Fibroblast of skin of left biceps (primary cell): Measurements from ENCODE around the gene RBMS3.

Source experiments
- DNase-seq, 2 experiments: peaks; one replicate each; pipeline ENCODE4 v3.0.0-alpha.2; 2013; ENCODE audit warnings: low read depth in 2 of 2

Gene RBMS3

DNA sequence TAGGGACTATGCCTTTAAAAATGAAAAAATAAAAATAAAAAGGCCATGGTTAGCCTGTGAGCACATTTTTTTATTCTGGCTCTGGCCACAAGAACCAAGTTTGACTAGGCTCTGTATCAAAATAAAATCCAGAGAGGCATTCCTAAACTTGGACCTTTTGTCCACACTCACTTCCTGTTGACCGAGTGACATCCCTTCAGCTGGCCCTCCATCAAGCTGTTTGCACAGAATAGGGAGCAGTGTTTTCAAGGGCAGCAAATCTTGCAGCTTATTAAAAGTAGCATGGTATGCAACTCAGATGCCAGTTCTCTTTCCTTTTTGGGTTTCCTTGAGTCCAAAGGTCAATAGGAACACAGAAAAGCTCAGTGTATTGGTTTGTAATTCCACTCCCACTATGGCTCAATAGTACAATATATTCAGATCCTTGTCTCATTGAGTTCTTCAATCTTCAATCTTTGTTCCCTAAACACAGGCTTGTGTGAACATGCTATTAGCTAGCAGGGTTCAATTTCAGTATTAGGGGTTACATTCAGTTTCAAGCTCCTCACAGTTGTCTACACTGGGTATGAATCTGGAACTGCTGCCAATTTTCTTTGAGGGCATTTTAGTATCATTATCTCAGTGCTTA lies 244.5 kb downstream of the RBMS3 start:
- DNase-seq, result no peak

DNA sequence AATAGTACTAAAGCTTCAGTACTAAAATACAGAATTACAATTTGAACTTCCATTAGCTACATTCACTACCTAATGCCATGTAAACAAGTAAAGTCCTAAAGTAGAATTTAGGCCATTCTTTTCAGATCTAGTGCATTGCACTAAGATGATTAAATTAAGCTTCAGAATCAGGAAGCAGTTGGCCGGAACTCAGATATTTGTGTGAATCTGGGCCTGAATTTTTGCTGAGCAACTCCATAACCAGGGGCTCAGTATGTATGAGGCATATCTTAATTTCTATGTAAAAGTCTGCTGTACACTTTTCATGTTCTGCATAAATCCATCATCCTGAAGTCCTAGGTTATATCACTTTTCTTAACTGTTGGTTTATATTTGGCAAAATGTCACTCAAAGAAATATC lies 246.4 kb downstream of the RBMS3 start:
- DNase-seq, result no peak

DNA sequence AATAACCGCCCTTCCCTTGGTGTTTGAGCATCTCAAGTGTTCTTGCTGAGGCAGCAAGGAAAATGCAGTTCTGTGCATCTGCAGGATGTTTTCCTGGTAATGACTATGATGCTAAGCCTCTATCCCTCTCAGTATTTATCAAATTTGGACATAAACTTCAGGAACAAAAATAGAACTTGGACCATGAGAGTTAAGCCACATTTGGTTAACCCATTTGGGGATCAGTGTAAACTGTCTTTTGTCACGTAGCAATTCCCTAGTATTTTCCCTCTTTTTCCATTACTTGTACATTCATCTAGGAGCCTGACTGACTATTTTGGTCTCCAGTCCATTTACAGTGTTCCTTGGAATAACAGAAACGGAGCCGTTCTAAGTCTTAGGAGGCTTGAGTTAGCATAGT lies 250.8 kb downstream of the RBMS3 start:
- DNase-seq, result no peak

DNA sequence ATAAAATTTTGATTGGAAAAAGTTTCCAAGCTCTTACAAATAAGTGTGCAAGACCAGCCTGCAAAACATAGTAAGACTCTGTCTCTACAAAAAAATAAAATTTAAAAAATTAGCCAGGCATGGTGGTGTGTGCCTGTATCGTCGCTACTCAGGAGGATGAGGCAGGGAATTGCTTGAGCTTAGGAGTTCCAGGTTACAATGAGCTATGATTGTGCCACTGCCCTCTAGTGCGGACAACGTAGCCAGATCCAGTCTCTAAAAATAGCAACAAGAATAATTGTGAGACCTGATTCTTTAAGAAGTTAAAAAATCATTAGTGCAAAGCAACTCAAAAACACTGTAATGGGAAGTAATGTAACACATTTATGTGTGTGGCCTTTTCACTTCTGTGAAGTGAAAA lies 251.6 kb downstream of the RBMS3 start:
- no peak for DNase-seq

DNA sequence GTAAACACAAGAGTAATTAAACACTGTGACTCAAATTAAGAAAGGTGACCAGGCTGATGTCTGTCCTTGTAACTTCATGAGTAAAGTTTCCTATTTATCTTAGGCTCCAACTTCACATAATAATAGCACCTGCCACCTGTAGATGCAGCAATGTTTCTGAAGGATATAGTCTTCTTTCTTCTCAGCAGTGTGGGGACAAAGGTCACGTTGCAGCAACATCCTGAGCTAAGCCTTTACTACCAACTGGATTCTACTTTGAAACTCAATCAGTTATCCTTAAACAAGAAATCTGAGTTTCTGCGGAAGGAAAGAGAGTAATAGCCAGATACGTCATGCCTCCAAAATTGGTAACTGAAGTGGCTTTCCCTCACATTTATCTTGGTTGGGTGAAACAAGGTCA lies 253.1 kb downstream of the RBMS3 start:
- no peak for DNase-seq

DNA sequence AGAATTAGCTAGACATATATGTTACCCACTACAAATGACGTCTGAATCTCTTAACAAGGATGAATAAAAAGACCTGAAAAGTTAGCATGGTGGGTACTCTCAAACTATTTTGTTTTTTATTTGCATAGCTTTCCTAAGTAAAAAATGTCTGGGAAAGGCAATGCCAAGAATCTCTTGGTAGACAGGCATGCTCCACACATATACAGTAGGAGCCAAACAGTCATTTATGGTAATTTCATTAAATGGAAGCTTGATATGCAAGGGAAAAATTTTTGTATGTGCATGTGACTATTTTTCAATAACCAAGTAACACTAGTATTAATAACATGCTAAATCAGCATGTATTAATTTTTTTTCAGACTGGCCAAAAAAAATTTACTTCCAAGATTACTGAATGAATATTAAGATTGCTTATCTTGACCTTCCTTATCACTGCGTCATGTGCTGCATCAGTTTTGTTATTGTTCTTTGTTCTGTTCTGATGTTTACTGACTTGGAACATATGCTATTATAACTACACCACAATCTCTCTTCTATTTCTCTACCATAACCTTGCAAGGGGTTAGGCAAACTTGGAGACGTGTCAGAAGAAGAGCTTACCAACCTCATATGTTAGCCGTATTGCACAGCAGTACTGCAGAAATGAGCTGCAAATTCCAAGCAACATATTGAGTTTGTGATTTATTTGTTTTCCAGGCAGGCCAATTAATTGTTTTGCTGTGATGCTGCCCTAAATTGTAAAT lies 255.3 kb downstream of the RBMS3 start:
- DNase-seq, result no peak

DNA sequence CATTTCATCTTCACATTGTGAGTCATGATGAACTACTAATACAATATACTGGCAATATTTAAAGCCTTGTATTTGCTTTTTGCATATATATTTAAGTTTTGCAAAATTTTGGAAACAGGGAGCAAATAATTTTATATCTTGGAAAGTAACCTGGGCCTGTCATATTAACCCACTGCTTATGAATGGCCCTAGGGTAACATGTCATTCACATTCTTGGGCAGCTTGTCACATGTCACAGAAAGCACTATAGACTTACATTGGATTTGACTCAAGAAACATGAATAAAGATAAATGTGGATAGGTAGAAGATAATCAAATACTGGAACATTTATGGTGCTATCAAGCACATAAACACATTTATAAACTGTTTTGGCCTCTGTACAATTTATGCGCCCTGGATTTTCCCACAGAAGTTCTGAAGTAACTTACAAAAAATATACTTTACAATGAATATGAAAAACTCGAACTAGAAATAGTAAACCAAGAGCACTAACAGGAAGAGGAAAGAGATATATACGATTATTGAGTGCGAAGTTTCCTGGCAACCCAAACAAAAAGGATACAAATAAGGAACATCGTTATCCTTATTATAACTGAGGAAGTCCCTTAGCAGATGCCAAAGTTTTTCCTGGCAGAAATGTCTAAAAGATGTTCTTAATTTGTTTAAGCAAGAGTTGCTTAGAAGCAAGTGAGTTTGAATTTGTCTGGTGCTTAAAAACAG lies 257.2 kb downstream of the RBMS3 start:
- DNase-seq, result no peak

DNA sequence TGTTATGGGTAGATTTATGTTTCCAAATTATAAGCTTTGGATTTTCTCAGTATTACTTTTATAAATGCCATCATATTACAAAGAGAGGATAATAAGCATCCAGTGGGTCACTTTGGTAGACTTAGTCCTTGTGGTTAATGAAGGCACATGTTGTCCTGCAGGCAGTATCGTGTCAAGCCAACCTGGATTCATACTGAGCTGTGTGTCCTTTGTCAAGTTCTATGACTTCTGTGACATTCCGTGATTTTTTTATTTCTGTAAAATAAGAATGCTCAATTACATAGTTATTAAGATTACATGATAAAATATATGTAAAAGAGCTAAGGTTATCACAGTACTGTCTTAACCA lies 257.7 kb downstream of the RBMS3 start:
- DNase-seq, result no peak

DNA sequence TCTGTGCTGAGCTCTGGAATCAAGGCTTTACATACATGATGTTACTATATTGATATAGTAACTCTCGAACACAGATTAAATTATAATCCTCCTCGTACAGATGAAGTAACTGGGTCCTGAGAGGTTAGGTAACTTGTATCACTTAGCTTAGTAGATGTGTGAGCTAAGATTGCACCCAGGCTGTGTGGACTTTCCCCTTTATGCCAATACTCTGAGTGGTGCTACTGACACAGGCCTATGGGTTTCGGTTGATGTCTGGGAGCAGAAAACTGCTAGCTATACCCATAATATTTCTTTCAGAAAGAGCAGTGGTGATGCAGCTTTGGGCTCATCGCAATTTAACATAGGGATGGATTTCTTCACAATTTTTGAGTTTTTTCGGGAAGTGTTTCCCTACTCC lies 259.7 kb downstream of the RBMS3 start:
- no peak for DNase-seq

DNA sequence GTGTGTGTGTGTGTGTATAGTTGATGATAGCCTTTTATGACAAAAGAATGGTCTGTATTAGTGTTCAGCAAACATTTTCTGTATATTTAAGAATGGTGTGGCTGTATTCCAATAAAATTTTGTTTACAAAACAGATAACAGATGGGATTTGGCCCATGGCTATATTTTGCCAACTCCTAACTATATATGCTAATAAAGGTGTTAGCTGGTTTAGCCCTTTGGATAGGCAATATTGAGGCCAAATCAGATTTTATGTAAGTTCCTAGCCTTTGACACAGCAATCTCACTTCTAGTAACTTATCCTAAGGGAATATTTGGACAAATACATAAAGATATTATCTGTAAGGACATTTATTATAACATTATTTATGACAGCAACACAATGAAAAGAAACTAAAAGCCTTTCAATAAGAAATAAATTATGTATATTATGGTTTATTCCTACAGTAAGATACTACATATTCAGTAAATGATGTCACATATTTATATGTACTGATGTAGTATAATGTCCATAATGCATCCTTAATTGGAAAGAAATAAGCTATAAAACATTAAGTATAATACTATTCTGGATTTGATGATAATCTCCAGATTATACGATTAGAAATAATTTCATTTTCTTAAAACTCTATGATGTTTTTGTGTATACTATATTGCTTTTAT lies 264.0 kb downstream of the RBMS3 start:
- DNase-seq, result no peak

DNA sequence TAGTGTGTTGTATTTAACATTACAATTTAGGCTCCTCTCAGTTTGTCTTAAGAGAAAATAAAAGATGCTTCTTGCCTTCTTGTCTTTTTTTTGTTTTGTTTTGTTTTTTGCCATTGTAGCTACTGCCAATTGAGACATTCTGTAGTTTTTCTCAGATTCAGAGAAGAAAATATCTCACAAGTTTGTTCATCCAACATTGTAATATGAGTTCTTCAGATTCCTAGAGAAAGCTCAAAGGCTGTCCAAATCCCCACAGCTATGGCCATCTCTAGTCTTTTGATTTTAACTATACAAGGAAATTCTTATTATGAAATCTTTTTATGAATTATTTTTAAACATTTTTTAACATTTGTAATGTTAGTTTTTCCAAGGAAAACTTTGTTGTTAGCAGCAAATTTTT lies 264.7 kb downstream of the RBMS3 start:
- DNase-seq, result no peak

DNA sequence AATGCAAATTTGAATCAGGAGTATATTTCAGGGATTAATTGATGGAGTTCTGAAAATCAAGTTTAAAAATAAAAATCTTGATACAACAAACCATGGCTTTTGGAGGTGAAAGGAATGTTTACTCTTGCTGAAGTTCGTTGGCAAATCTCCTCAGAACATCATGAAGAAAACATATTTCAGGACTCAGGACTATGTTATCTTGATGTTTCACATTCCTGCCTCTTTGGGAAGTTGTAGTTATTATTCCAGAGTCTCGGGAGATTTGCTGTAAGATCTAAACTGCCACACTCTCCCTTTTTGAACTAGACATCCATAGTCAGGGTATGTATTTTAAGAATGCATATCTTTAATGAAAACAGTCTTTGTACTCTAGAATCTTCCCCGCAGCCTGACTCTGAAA lies 271.2 kb downstream of the RBMS3 start:
- peak in 1 of 2 experiments; percentile 17 for DNase-seq

DNA sequence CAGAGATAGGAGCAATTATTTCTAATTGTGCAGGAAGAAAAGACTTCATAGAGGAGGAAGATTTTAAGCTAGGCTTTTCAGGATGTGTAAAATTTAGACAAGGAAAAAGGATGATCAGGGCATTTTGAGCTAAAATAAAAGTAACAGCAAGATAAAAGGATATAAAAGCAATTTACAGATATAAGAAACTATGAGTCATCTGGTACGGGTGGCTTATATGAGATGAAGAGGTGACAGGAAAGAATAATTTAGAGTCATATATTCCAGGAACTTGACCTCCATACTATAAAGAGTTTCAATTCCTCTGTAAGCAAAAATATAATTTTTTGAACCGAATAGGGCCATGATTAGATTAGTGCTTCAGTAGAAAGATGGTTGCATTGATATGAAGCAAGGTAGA lies 273.7 kb downstream of the RBMS3 start:
- no peak for DNase-seq

DNA sequence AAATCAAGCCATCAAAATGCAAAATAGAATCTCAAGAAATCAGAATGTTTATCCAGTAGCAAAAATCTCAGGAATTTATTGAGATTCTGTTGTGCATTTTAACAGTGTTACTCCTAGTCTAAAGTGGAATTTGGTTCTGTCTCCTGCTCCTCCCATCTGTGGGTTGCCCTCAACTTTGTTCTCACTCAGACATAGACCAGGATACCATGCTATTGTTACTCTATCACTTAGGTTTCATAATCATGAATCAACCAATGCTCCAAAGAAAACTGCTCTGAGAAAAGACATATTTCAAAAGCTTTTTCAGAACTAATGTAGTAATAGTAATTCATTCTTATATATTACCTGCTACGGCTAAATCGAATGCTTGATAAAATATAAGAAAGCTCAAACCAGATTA lies 274.7 kb downstream of the RBMS3 start:
- DNase-seq, result no peak

DNA sequence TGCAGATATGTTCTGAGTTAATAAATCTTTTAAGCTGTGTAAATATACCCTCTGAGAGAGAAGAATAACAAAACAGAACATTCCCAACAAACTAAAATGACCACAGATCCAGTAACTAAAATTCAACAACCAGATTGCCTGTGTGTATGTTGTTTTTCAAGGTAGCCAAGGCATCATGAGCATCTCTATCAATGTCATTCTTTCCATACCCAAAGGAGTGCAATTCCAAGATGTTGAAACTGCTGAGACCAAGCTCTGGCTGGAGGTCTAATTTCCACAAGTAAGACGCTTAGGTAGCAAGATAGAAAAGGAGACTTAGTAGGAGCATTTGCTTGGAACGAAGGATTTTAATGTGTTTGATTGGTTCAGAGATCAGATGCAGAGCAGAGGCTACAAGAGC lies 276.3 kb downstream of the RBMS3 start:
- no peak for DNase-seq

DNA sequence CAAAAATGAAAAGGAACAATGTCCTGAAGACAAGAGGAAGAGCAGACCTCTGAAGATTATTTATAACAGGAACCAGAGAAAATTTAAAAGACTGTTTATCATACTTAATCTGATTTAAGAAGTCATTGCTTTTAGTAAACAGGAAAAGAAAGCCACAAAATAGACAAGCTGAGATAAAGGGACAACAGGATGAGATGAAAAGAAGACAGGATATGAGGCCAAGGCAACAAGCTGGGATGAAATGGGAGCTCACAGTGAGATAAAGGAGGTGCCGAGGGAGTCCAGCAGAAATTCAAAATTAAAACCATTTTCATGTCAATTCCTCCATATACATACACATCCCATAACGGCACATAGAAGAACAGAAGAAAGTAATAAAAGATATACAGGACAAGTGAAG lies 277.0 kb downstream of the RBMS3 start:
- no peak for DNase-seq

DNA sequence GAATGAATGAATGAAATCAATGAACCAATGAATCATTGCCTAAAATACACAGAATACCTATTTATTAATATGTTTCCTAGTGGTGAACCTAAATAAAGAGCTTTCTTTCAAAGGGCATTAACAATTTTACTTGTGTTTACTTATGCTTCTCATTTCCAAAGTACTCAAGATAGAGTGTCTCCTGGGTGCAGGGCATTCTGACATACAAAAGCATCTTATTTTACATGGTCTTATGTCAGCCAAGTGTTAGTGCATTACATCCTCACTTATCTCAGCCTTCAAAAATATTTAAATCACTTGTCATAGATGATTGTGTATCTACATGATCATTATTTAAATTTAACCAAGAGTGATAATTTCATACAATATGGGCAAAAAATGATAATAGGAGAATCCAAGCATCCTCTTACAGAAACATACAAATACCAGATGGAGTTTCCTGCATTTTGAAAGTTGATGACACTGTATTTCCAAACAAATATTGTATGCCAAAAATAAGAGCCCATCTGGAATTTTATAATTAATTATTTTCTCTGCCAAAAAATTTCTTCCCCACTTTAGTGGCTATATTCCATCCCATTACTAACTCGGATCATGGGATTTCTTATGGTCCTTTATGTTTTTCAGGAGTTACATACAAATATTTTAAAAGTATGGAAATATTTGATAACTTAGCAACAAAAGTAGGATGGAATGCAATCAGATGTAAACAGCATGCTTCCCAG lies 279.0 kb downstream of the RBMS3 start:
- no peak for DNase-seq

DNA sequence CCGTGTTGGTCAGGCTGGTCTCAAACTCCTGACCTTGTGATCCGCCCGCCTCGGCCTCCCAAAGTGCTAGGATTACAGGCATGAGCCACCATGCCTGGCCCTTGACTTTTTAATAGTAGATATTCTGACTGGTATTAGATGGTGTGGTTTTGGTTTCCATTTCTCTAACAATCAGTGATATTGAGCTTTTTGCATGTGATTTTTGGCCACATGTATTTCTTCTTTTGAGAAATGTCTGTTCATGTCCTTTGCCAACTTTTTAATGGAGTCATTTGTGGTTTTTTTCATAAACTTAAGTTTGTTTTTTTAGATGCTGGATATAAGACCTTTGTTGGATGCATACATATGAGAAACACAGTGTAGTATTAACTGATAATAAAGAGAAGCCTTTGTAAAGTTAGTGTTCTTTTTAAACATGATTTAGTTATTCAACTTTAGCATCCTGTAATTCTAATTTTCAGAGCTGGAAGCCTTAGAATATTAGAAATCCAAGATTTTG lies 280.8 kb downstream of the RBMS3 start:
- no peak for DNase-seq

DNA sequence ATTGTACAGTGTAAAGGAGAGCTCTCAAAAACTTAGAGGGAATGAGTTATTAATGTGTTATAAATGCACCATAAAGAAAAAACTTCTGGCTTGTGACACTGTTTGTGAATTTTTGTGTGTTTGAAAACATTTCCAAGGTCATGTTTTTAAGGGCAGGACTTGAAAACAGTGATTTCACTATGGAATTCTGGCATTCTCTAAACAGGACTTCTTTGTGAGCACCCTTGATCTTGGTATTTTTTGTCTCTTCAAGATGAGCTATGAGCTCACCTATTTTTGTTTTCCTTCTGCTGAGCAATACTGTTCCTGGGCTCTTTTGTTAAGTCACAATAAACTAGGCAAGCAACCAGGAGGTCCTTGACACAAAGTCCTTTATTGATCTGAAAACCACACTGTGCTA lies 284.4 kb downstream of the RBMS3 start:
- no peak for DNase-seq

DNA sequence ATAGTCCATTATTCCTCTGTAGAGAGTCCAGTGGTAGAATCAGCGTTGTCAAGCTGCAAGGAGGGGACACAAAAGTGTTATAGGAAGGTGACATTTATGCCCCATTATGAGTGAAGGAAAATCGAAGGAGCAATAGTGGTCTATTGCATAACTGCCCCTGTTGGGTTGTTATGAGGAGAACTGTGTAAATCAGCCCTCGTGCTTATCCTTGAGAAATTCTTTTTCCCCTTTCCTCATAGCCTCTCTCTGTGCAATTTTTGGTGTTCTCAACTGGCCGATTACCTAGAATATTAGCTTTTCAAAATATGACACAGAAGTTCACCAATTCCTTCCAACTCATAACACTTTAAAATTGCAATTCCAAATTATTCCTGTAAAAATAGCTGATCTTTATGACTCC lies 286.6 kb downstream of the RBMS3 start:
- no peak for DNase-seq

DNA sequence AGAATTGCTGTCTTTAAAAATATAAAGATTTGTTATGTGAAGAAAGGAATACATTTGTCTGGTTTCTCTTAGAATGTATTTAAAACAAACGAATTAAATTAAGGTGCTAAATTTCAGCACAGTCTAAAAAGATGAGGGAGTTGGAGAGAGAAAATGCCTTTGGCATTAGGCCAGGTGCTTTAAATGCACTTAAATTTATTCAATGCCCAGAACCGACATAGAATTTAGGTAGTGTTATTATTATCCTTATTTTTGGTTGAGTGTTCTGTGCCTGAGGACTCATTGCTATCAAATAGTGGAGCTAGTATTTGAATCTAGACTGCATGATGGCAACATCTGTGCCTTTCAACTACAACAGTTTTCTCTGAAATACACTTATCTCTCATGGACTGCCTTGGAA lies 287.5 kb downstream of the RBMS3 start:
- no peak for DNase-seq

DNA sequence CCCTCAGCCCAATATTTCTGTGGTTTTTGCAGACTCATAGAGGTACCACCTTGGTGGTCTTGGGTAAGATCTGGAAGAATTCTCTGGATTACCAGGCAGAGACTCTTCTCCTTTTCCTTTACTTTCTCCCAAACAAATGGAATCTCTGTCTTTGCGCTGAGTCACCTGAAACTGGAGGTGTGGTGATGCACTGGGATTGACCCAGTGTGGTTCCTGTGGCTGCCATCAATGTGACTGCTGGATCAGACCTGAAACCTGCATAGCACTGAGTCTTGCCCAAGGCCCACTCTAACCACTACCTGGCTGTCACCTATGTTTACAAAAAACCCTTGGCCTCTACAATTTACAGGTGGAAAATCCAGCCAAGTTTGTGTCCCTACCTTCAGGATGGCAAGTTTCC lies 295.3 kb downstream of the RBMS3 start:
- DNase-seq, result no peak
